Measurements from ENCODE around the gene USHBP1.
"Not testable (repeated sequence)": the region's sequence is repeated elsewhere in the genome, so short reads cannot be mapped to it uniquely, and the experiment has no call there.

Gene USHBP1

GRCh38 chr19:17279436-17279835 is 14.9 kb upstream of the USHBP1 start:
- H3K9me3 ChIP-seq (ENCODE audit: insufficient read depth, low read depth, low read length) = peaks cover 2% of the 10 kb centered on the region
- no peaks in the 10 kb centered on the region for H3K27me3 ChIP-seq (ENCODE audit: insufficient read depth, low read length)
- no peak overlapping the region for H4K8ac ChIP-seq (ENCODE audit: low read depth, low read length)
- H3K79me1 ChIP-seq (ENCODE audit: low read length) = peaks cover 4% of the 10 kb centered on the region
- peaks cover 37 to 39% of the 10 kb centered on the region in 2 experiments for H3K36me3 ChIP-seq (ENCODE audit: control insufficient read depth in 1 of 2, insufficient read depth in 2 of 2, low read length in 2 of 2)
- no peak overlapping the region for H2AFZ ChIP-seq (ENCODE audit: insufficient read depth, low read length, poor library complexity)
- H3K4ac ChIP-seq (ENCODE audit: low read depth, low read length) = no peak overlapping the region
- H3K14ac ChIP-seq (ENCODE audit: low read length) = no peak overlapping the region
- no peak overlapping the region for H3K4me3 ChIP-seq (ENCODE audit: low read depth, low read length)
- no peak overlapping the region for H3K4me2 ChIP-seq (ENCODE audit: low read length)
- H3K23ac ChIP-seq (ENCODE audit: low read length) = no peak overlapping the region
- no peak overlapping the region for H4K12ac ChIP-seq (ENCODE audit: low read depth, low read length)
- no peak overlapping the region for H2BK5ac ChIP-seq (ENCODE audit: low read depth, low read length, poor library complexity)
- no peak overlapping the region for H3K18ac ChIP-seq (ENCODE audit: low read length)
- no CpG with 5 or more reads among the region's 3 CpGs for WGBS (ENCODE audit: extremely low coverage, insufficient coverage, insufficient read length)
- peaks cover 4 to 6% of the 10 kb centered on the region in 2 experiments for H3K4me1 ChIP-seq (ENCODE audit: control insufficient read depth in 1 of 2, insufficient read depth in 2 of 2, low read length in 2 of 2)
- no peak overlapping the region for H3K9ac ChIP-seq (ENCODE audit: low read length)
- H4K91ac ChIP-seq (ENCODE audit: low read depth, low read length) = no peak overlapping the region
- DNase-seq = no peak
- no peak overlapping the region for H2BK120ac ChIP-seq (ENCODE audit: insufficient read depth, low read length, poor library complexity)
- H3K79me2 ChIP-seq (ENCODE audit: control insufficient read depth, insufficient read depth, low read length, poor library complexity) = no peaks in the 10 kb centered on the region
- H2AK5ac ChIP-seq (ENCODE audit: low read length) = no peak overlapping the region
- no peak overlapping the region for H3K27ac ChIP-seq (ENCODE audit: low read depth, low read length)
- no peak overlapping the region for H2BK12ac ChIP-seq (ENCODE audit: low read length)

GRCh38 chr19:17275441-17276175 is 11.1 kb upstream of the USHBP1 start:
- H2BK12ac ChIP-seq (ENCODE audit: low read length) = no peak overlapping the region
- H3K79me1 ChIP-seq (ENCODE audit: low read length) = no peaks in the 10 kb centered on the region
- H3K27me3 ChIP-seq (ENCODE audit: insufficient read depth, low read length) = no peaks in the 10 kb centered on the region
- no peak overlapping the region for H3K4me3 ChIP-seq (ENCODE audit: low read depth, low read length)
- H3K4me1 ChIP-seq (ENCODE audit: control insufficient read depth in 1 of 2, insufficient read depth in 2 of 2, low read length in 2 of 2) = no peaks in the 10 kb centered on the region
- no peak overlapping the region for H3K9ac ChIP-seq (ENCODE audit: low read length)
- H2AK5ac ChIP-seq (ENCODE audit: low read length) = no peak overlapping the region
- H3K4ac ChIP-seq (ENCODE audit: low read depth, low read length) = no peak overlapping the region
- no peak overlapping the region for H4K91ac ChIP-seq (ENCODE audit: low read depth, low read length)
- peaks cover 62 to 65% of the 10 kb centered on the region in 2 experiments for H3K36me3 ChIP-seq (ENCODE audit: control insufficient read depth in 1 of 2, insufficient read depth in 2 of 2, low read length in 2 of 2)
- H3K18ac ChIP-seq (ENCODE audit: low read length) = no peak overlapping the region
- no peak overlapping the region for H2BK120ac ChIP-seq (ENCODE audit: insufficient read depth, low read length, poor library complexity)
- no CpG with 5 or more reads among the region's 19 CpGs for WGBS (ENCODE audit: extremely low coverage, insufficient coverage, insufficient read length)
- peak; percentile 75 to 88 for DNase-seq
- H3K9me3 ChIP-seq (ENCODE audit: insufficient read depth, low read depth, low read length) = no peaks in the 10 kb centered on the region
- no peaks in the 10 kb centered on the region for H3K79me2 ChIP-seq (ENCODE audit: control insufficient read depth, insufficient read depth, low read length, poor library complexity)
- H3K4me2 ChIP-seq (ENCODE audit: low read length) = no peak overlapping the region
- H4K8ac ChIP-seq (ENCODE audit: low read depth, low read length) = no peak overlapping the region
- no peak overlapping the region for H2BK5ac ChIP-seq (ENCODE audit: low read depth, low read length, poor library complexity)
- no peak overlapping the region for H4K12ac ChIP-seq (ENCODE audit: low read depth, low read length)
- no peak overlapping the region for H2AFZ ChIP-seq (ENCODE audit: insufficient read depth, low read length, poor library complexity)
- no peak overlapping the region for H3K23ac ChIP-seq (ENCODE audit: low read length)
- H3K14ac ChIP-seq (ENCODE audit: low read length) = no peak overlapping the region
- no peak overlapping the region for H3K27ac ChIP-seq (ENCODE audit: low read depth, low read length)

DNA sequence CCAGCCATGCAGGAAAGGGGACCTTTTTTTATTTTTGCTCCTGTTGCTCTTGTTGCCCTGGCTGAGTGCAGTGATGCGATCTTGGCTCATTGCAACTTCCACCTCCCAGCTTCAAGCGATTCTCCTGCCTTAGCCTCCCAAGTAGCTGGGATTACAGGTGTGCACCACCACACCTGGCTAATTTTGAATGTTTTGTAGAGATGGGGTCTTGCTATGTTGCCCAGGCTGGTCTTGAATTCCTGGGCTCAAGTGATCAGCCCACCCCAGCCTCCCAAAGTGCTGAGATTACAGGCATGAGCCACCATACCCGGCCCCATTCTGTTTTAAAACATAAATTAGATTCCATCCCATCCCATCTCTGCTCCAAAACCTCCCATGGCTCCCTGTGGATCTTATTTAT is 10.3 kb upstream of the USHBP1 start:
- H2BK5ac ChIP-seq (ENCODE audit: low read depth, low read length, poor library complexity); H4K8ac ChIP-seq (ENCODE audit: low read depth, low read length); H3K4me3 ChIP-seq (ENCODE audit: low read depth, low read length); H2AFZ ChIP-seq (ENCODE audit: insufficient read depth, low read length, poor library complexity); DNase-seq; H2AK5ac ChIP-seq (ENCODE audit: low read length); H3K23ac ChIP-seq (ENCODE audit: low read length); H2BK12ac ChIP-seq (ENCODE audit: low read length); H3K79me1 ChIP-seq (ENCODE audit: low read length); H3K27me3 ChIP-seq (ENCODE audit: insufficient read depth, low read length); H3K18ac ChIP-seq (ENCODE audit: low read length); H2BK120ac ChIP-seq (ENCODE audit: insufficient read depth, low read length, poor library complexity); H3K14ac ChIP-seq (ENCODE audit: low read length); H4K91ac ChIP-seq (ENCODE audit: low read depth, low read length); H3K4ac ChIP-seq (ENCODE audit: low read depth, low read length); H3K9me3 ChIP-seq (ENCODE audit: insufficient read depth, low read depth, low read length); H3K9ac ChIP-seq (ENCODE audit: low read length); H3K79me2 ChIP-seq (ENCODE audit: control insufficient read depth, insufficient read depth, low read length, poor library complexity); H3K4me2 ChIP-seq (ENCODE audit: low read length); H3K27ac ChIP-seq (ENCODE audit: low read depth, low read length); H3K4me1 ChIP-seq (ENCODE audit: control insufficient read depth in 1 of 2, insufficient read depth in 2 of 2, low read length in 2 of 2); H4K12ac ChIP-seq (ENCODE audit: low read depth, low read length): not testable (repeated sequence)
- peaks cover 66 to 67% of the 10 kb centered on the region in 2 experiments for H3K36me3 ChIP-seq (ENCODE audit: control insufficient read depth in 1 of 2, insufficient read depth in 2 of 2, low read length in 2 of 2)
- no CpG with 5 or more reads among the region's 3 CpGs for WGBS (ENCODE audit: extremely low coverage, insufficient coverage, insufficient read length)

DNA sequence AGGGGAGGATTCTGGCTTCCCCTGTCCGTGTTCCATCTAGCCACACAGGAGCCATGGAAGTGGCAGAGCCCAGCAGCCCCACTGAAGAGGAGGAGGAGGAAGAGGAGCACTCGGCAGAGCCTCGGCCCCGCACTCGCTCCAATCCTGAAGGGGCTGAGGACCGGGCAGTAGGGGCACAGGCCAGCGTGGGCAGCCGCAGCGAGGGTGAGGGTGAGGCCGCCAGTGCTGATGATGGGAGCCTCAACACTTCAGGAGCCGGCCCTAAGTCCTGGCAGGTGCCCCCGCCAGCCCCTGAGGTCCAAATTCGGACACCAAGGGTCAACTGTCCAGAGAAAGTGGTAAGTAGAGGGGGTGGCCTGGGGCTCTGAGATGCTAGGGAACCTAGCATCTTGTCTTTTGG is 4.2 kb upstream of the USHBP1 start:
- no peak overlapping the region for H4K8ac ChIP-seq (ENCODE audit: low read depth, low read length)
- H3K27me3 ChIP-seq (ENCODE audit: insufficient read depth, low read length) = no peaks in the 10 kb centered on the region
- H3K27ac ChIP-seq (ENCODE audit: low read depth, low read length) = no peak overlapping the region
- H3K18ac ChIP-seq (ENCODE audit: low read length) = no peak overlapping the region
- H2AFZ ChIP-seq (ENCODE audit: insufficient read depth, low read length, poor library complexity) = no peak overlapping the region
- H2AK5ac ChIP-seq (ENCODE audit: low read length) = no peak overlapping the region
- H4K91ac ChIP-seq (ENCODE audit: low read depth, low read length) = no peak overlapping the region
- peaks cover 27 to 31% of the 10 kb centered on the region in 2 experiments for H3K36me3 ChIP-seq (ENCODE audit: control insufficient read depth in 1 of 2, insufficient read depth in 2 of 2, low read length in 2 of 2)
- no peak overlapping the region for H3K4me2 ChIP-seq (ENCODE audit: low read length)
- peaks cover 27% of the 10 kb centered on the region for H3K79me1 ChIP-seq (ENCODE audit: low read length)
- H3K14ac ChIP-seq (ENCODE audit: low read length) = no peak overlapping the region
- DNase-seq = no peak
- H2BK12ac ChIP-seq (ENCODE audit: low read length) = no peak overlapping the region
- H2BK5ac ChIP-seq (ENCODE audit: low read depth, low read length, poor library complexity) = no peak overlapping the region
- no peak overlapping the region for H3K4me3 ChIP-seq (ENCODE audit: low read depth, low read length)
- H3K4ac ChIP-seq (ENCODE audit: low read depth, low read length) = peak overlapping the region; percentile 57
- H4K12ac ChIP-seq (ENCODE audit: low read depth, low read length) = peak overlapping the region; percentile 8
- WGBS (ENCODE audit: extremely low coverage, insufficient coverage, insufficient read length) = no CpG with 5 or more reads among the region's 13 CpGs
- peaks cover 2% of the 10 kb centered on the region for H3K9me3 ChIP-seq (ENCODE audit: insufficient read depth, low read depth, low read length)
- no peak overlapping the region for H2BK120ac ChIP-seq (ENCODE audit: insufficient read depth, low read length, poor library complexity)
- peaks cover 18% of the 10 kb centered on the region in 2 experiments for H3K4me1 ChIP-seq (ENCODE audit: control insufficient read depth in 1 of 2, insufficient read depth in 2 of 2, low read length in 2 of 2)
- H3K79me2 ChIP-seq (ENCODE audit: control insufficient read depth, insufficient read depth, low read length, poor library complexity) = peaks cover 7% of the 10 kb centered on the region
- H3K9ac ChIP-seq (ENCODE audit: low read length) = no peak overlapping the region
- H3K23ac ChIP-seq (ENCODE audit: low read length) = no peak overlapping the region
